Measurements from ENCODE around the gene ACSM6.
"Not testable (repeated sequence)": the region's sequence is repeated elsewhere in the genome, so short reads cannot be mapped to it uniquely, and the experiment has no call there.

The ACSM6 gene

GRCh38 chr10:95193944-95194343 lies at the start of gene ACSM6:
Gene ACSM6, plus strand, starts transcription at chr10:95194238. Its CDS starts 248 bp downstream, at chr10:95194486.
- no peak for DNase-seq (ENCODE audit: low read depth)

GRCh38 chr10:95168694-95169093 lies 25.3 kb upstream of the ACSM6 start:
- no peak for DNase-seq (ENCODE audit: low read depth)

GRCh38 chr10:95169522-95169921 lies 24.5 kb upstream of the ACSM6 start:
- no peak for DNase-seq (ENCODE audit: low read depth)

- no peak for DNase-seq (ENCODE audit: low read depth)
These were observed 23.2 kb upstream of the ACSM6 start for GRCh38 chr10:95170790-95171189.

- DNase-seq (ENCODE audit: low read depth): no peak
These were observed 22.7 kb upstream of the ACSM6 start for GRCh38 chr10:95171336-95171735.

- DNase-seq (ENCODE audit: low read depth): no peak
These were observed 21.2 kb upstream of the ACSM6 start for GRCh38 chr10:95172851-95173250.

- DNase-seq (ENCODE audit: low read depth): no peak
These were observed 17.9 kb upstream of the ACSM6 start for GRCh38 chr10:95176101-95176500.

GRCh38 chr10:95177429-95177828 lies 16.6 kb upstream of the ACSM6 start:
- DNase-seq (ENCODE audit: low read depth): no peak

- DNase-seq (ENCODE audit: low read depth): no peak
These were observed 15.8 kb upstream of the ACSM6 start for GRCh38 chr10:95178266-95178665.

- DNase-seq (ENCODE audit: low read depth): no peak
These were observed 15.2 kb upstream of the ACSM6 start for GRCh38 chr10:95178797-95179196.

GRCh38 chr10:95181726-95182125 lies 12.3 kb upstream of the ACSM6 start:
- no peak for DNase-seq (ENCODE audit: low read depth)

- peak; percentile 60 for DNase-seq (ENCODE audit: low read depth)
These were observed 10.5 kb upstream of the ACSM6 start for GRCh38 chr10:95183271-95184230.

- no peak for DNase-seq (ENCODE audit: low read depth)
These were observed 6.4 kb upstream of the ACSM6 start for GRCh38 chr10:95187617-95188016.

GRCh38 chr10:95188593-95188992 lies 5.4 kb upstream of the ACSM6 start:
- DNase-seq (ENCODE audit: low read depth): no peak

GRCh38 chr10:95196046-95196445 lies 2.0 kb downstream of the ACSM6 start:
- DNase-seq (ENCODE audit: low read depth): no peak

GRCh38 chr10:95201736-95202135 lies 7.7 kb downstream of the ACSM6 start:
- no peak for DNase-seq (ENCODE audit: low read depth)

- not testable (repeated sequence) for DNase-seq (ENCODE audit: low read depth)
These were observed 8.8 kb downstream of the ACSM6 start for GRCh38 chr10:95202865-95203264.

GRCh38 chr10:95208702-95209391 lies 14.8 kb downstream of the ACSM6 start:
- no peak for DNase-seq (ENCODE audit: low read depth)

GRCh38 chr10:95209509-95210127 lies 15.6 kb downstream of the ACSM6 start:
- no peak for DNase-seq (ENCODE audit: low read depth)

GRCh38 chr10:95211606-95212279 lies 17.7 kb downstream of the ACSM6 start:
- DNase-seq (ENCODE audit: low read depth): no peak

- DNase-seq (ENCODE audit: low read depth): no peak
These were observed 20.3 kb downstream of the ACSM6 start for GRCh38 chr10:95214369-95214768.

- DNase-seq (ENCODE audit: low read depth): no peak
These were observed 20.8 kb downstream of the ACSM6 start for GRCh38 chr10:95214793-95215192.
